Astrocyte of the hippocampus (primary cell): Measurements from ENCODE around the gene HDAC7.
"Not testable (repeated sequence)": the region's sequence is repeated elsewhere in the genome, so short reads cannot be mapped to it uniquely, and the experiment has no call there.

ENCODE experiments used
- DNase-seq: peaks from one replicate; pipeline ENCODE4 v3.0.0; 2011; ENCODE audit warnings: low read depth, low spot score

HDAC7 gene

GRCh38 chr12:47849261-47849660 is 29.6 kb upstream of the HDAC7 start:
- DNase-seq: no peak

- no peak for DNase-seq
These were observed 29.1 kb upstream of the HDAC7 start for GRCh38 chr12:47848853-47849252.

- no peak for DNase-seq
These were observed 26.7 kb upstream of the HDAC7 start for GRCh38 chr12:47846294-47846996.

GRCh38 chr12:47845081-47845480 is 25.4 kb upstream of the HDAC7 start:
- no peak for DNase-seq

- DNase-seq: no peak
These were observed 24.7 kb upstream of the HDAC7 start for GRCh38 chr12:47844264-47845019.

GRCh38 chr12:47843226-47843980 is 23.7 kb upstream of the HDAC7 start:
- DNase-seq: no peak

- not testable (repeated sequence) for DNase-seq
These were observed 22.8 kb upstream of the HDAC7 start for GRCh38 chr12:47842543-47842942.

GRCh38 chr12:47841910-47842309 is 22.2 kb upstream of the HDAC7 start:
- no peak for DNase-seq

GRCh38 chr12:47841501-47841900 is 21.8 kb upstream of the HDAC7 start:
- no peak for DNase-seq

GRCh38 chr12:47840571-47840970 is 20.9 kb upstream of the HDAC7 start:
- no peak for DNase-seq

GRCh38 chr12:47839214-47839876 is 19.6 kb upstream of the HDAC7 start:
- no peak for DNase-seq

GRCh38 chr12:47838286-47838931 is 18.7 kb upstream of the HDAC7 start:
- DNase-seq: peak; percentile 65

GRCh38 chr12:47837190-47838171 is 17.8 kb upstream of the HDAC7 start:
- peak; percentile 87 for DNase-seq

- no peak for DNase-seq
These were observed 16.1 kb upstream of the HDAC7 start for GRCh38 chr12:47835831-47836155.

- DNase-seq: no peak
These were observed 15.5 kb upstream of the HDAC7 start for GRCh38 chr12:47835006-47835830.

GRCh38 chr12:47834199-47834903 is 14.6 kb upstream of the HDAC7 start:
- no peak for DNase-seq

GRCh38 chr12:47833591-47834012 is 13.9 kb upstream of the HDAC7 start:
- no peak for DNase-seq

- no peak for DNase-seq
These were observed 12.7 kb upstream of the HDAC7 start for GRCh38 chr12:47832263-47832933.
